Measurements from ENCODE around the gene CALD1.

GRCh38 chr7:134819401-134819800, 40.0 kb downstream of the CALD1 start:
- TF ChIP-seq CTCF (conservative IDR thresholded peaks at IDR 0.05 in 1 of 2, IDR thresholded peaks at IDR 0.05 in 1 of 2; ENCODE audit: extremely low read depth in 1 of 2, insufficient read depth in 1 of 2, low read depth in 1 of 2, low read length in 2 of 2) = no peak
- no peak for TF ChIP-seq EZH2 (IDR thresholded peaks at IDR 0.05; ENCODE audit: borderline replicate concordance, low read length)

Measured in mammary epithelial cell (primary cell).